Mesothelial cell of epicardium (in vitro differentiated cells): ENCODE results near the gene TMEM252. TPM values are rescaled to one million over a fixed set of nuclear protein-coding genes. Genes with fewer than 3 reads are reported as not detected.

ENCODE experiments used
- DNase-seq, 2 experiments: peaks; one replicate each; pipeline ENCODE4 v3.0.0; 2021; ENCODE audit warnings: low spot score in 2 of 2; ENCODE audit not compliant: unreplicated experiment in 2 of 2
- H3K27ac Mint-ChIP-seq: 2 replicates; pipeline ENCODE4 v1.8.0; 2021; ENCODE audit warnings: mixed read lengths
- H3K27me3 Mint-ChIP-seq: 2 replicates; pipeline ENCODE4 v1.8.0; 2021; ENCODE audit warnings: low read depth, mixed read lengths
- H3K36me3 Mint-ChIP-seq: 2 replicates; pipeline ENCODE4 v1.8.0; 2021; ENCODE audit warnings: mixed read lengths
- H3K4me1 Mint-ChIP-seq: 2 replicates; pipeline ENCODE4 v1.8.0; 2021; ENCODE audit warnings: mixed read lengths
- H3K4me3 Mint-ChIP-seq: 2 replicates; pipeline ENCODE4 v1.8.0; 2021; ENCODE audit warnings: mild to moderate bottlenecking, moderate library complexity, mixed read lengths
- H3K9me3 Mint-ChIP-seq: 2 replicates; pipeline ENCODE4 v1.8.0; 2021; ENCODE audit warnings: mixed read lengths
- CTCF ChIP-seq: fragments of 200-600 bp; sonication (generic); IDR thresholded peaks from one replicate; pipeline ENCODE4 v1.5.0; 2021; ENCODE audit warnings: antibody characterized with exemption; ENCODE audit not compliant: unreplicated experiment
- total RNA-seq: library from RNA; stranded (reverse); gene quantifications from 3 replicates; pipeline ENCODE4 v1.2.1, GENCODE V29; 2021

TMEM252 gene
- total RNA-seq, 1 donor from 2014 or later = not detected

- no peak for DNase-seq
- peaks cover 15% of the 10 kb centered on the region for H3K4me1 Mint-ChIP-seq
- peaks cover 43% of the 10 kb centered on the region for H3K27me3 Mint-ChIP-seq
- H3K9me3 Mint-ChIP-seq = peaks cover 5% of the 10 kb centered on the region
- no peak overlapping the region for H3K27ac Mint-ChIP-seq
- H3K36me3 Mint-ChIP-seq = no peaks in the 10 kb centered on the region
- no peak for TF ChIP-seq CTCF
- H3K4me3 Mint-ChIP-seq = no peak overlapping the region
These were observed 3.1 kb downstream of the TMEM252 start for GRCh38 chr9:68537616-68537880.

GRCh38 chr9:68536876-68537615 is 3.6 kb downstream of the TMEM252 start:
- Mint-ChIP-seq H3K27me3 (peaks cover 38% of the 10 kb centered on the region), H3K9me3 (peaks cover 5% of the 10 kb centered on the region), H3K4me1 (peaks cover 15% of the 10 kb centered on the region), H3K36me3 (no peaks in the 10 kb centered on the region), H3K27ac (no peak overlapping the region), H3K4me3 (no peak overlapping the region)
- no peak for DNase-seq
- TF ChIP-seq CTCF = no peak

- Mint-ChIP-seq H3K36me3 (no peaks in the 10 kb centered on the region), H3K4me1 (peaks cover 9% of the 10 kb centered on the region), H3K27me3 (peaks cover 28% of the 10 kb centered on the region), H3K4me3 (no peak overlapping the region), H3K9me3 (no peaks in the 10 kb centered on the region), H3K27ac (no peak overlapping the region)
- DNase-seq = no peak
- TF ChIP-seq CTCF = no peak
These were observed 7.0 kb downstream of the TMEM252 start for GRCh38 chr9:68533678-68534077.

GRCh38 chr9:68532131-68532530 is 8.6 kb downstream of the TMEM252 start:
- H3K36me3 Mint-ChIP-seq = no peaks in the 10 kb centered on the region
- H3K4me1 Mint-ChIP-seq = peaks cover 6% of the 10 kb centered on the region
- H3K27ac Mint-ChIP-seq = no peak overlapping the region
- peaks cover 25% of the 10 kb centered on the region for H3K27me3 Mint-ChIP-seq
- DNase-seq = no peak
- no peak overlapping the region for H3K4me3 Mint-ChIP-seq
- no peaks in the 10 kb centered on the region for H3K9me3 Mint-ChIP-seq
- no peak for TF ChIP-seq CTCF

- TF ChIP-seq CTCF = no peak
- Mint-ChIP-seq H3K27ac (no peak overlapping the region), H3K4me3 (no peak overlapping the region), H3K9me3 (no peaks in the 10 kb centered on the region), H3K36me3 (no peaks in the 10 kb centered on the region), H3K4me1 (peaks cover 3% of the 10 kb centered on the region), H3K27me3 (peaks cover 25% of the 10 kb centered on the region)
- no peak for DNase-seq
These were observed 10.1 kb downstream of the TMEM252 start for GRCh38 chr9:68530618-68531017.

- Mint-ChIP-seq H3K4me3 (no peak overlapping the region), H3K36me3 (no peaks in the 10 kb centered on the region), H3K27ac (peak overlapping the region; percentile 81), H3K4me1 (peaks cover 30% of the 10 kb centered on the region), H3K9me3 (peaks cover 12% of the 10 kb centered on the region), H3K27me3 (peaks cover 8% of the 10 kb centered on the region)
- no peak for TF ChIP-seq CTCF
- no peak for DNase-seq
These were observed 17.2 kb downstream of the TMEM252 start for GRCh38 chr9:68523367-68523936.
